Stimulated activated naive CD8-positive, alpha-beta T cell treated with anti-CD3 and anti-CD28 coated beads, Interleukin-15, amount 100 ng/mL, for 72 hours (primary cell): ENCODE results near the gene YEATS2.

Experiments
- ATAC-seq: fragments of 150-1000 bp; cut with Tn5 transposase; 2 replicates; pipeline ENCODE4 v1.10.0; 2021; ENCODE audit warnings: mild to moderate bottlenecking, moderate library complexity
- DNase-seq, 2 donors: peaks; one replicate each; pipeline ENCODE4 v3.0.0; 2021 to 2022
- H3K27ac Mint-ChIP-seq, 2 donors: one replicate each; pipeline ENCODE4 v1.8.0; 2022; ENCODE audit warnings: mild to moderate bottlenecking in 2 of 2, mixed read lengths in 2 of 2, moderate library complexity in 2 of 2
- H3K27me3 Mint-ChIP-seq: one replicate; pipeline ENCODE4 v1.8.0; 2022; ENCODE audit warnings: mixed read lengths
- H3K4me1 Mint-ChIP-seq: one replicate; pipeline ENCODE4 v1.8.0; 2022; ENCODE audit warnings: mild to moderate bottlenecking, mixed read lengths
- H3K4me3 Mint-ChIP-seq, 2 donors: one replicate each; pipeline ENCODE4 v1.8.0; 2022; ENCODE audit warnings: mild to moderate bottlenecking in 2 of 2, mixed read lengths in 2 of 2, moderate library complexity in 1 of 2
- H3K9me3 Mint-ChIP-seq, 2 donors: one replicate each; pipeline ENCODE4 v1.8.0; 2022; ENCODE audit warnings: mixed read lengths in 2 of 2

The YEATS2 gene

GRCh38 chr3:183824761-183825455 lies 127.3 kb downstream of the YEATS2 start:
- Mint-ChIP-seq H3K4me1 (peaks cover 21% of the 10 kb centered on the region), H3K9me3 (no peaks in the 10 kb centered on the region), H3K27ac (peak overlapping the region in 1 of 2 donors; percentile 78), H3K27me3 (no peaks in the 10 kb centered on the region), H3K4me3 (peak overlapping the region; percentile 72 to 82)
- ATAC-seq: peak; percentile 64
- peak; percentile 39 to 43 for DNase-seq

- no peaks in the 10 kb centered on the region for H3K9me3 Mint-ChIP-seq
- DNase-seq (peak; percentile 55 to 61), ATAC-seq (peak; percentile 78)
- peak within 1 kb of the TSS; percentile 43 to 78 for H3K27ac Mint-ChIP-seq
- H3K27me3 Mint-ChIP-seq: no peaks in the 10 kb centered on the region
- peak within 1 kb of the TSS; percentile 72 to 82 for H3K4me3 Mint-ChIP-seq
- H3K4me1 Mint-ChIP-seq: peaks cover 21% of the 10 kb centered on the region
These were observed 128.0 kb downstream of the YEATS2 start, which contains the start of gene MAP6D1 for GRCh38 chr3:183825456-183826161. Gene MAP6D1 (minus strand): TSS chr3:183825577. CDS start chr3:183825547, 30 bp downstream.

GRCh38 chr3:183826448-183827250 lies 129.1 kb downstream of the YEATS2 start:
- ATAC-seq (no peak), DNase-seq (no peak)
- no peaks in the 10 kb centered on the region for H3K27me3 Mint-ChIP-seq
- peak overlapping the region in 1 of 2 donors; percentile 55 for H3K27ac Mint-ChIP-seq
- H3K4me3 Mint-ChIP-seq: peak overlapping the region; percentile 18 to 41
- H3K4me1 Mint-ChIP-seq: peaks cover 21% of the 10 kb centered on the region
- H3K9me3 Mint-ChIP-seq: no peaks in the 10 kb centered on the region

- Mint-ChIP-seq H3K4me3 (no peak overlapping the region), H3K9me3 (no peaks in the 10 kb centered on the region), H3K27me3 (no peaks in the 10 kb centered on the region), H3K4me1 (peaks cover 18% of the 10 kb centered on the region), H3K27ac (no peak overlapping the region)
- DNase-seq (no peak), ATAC-seq (no peak)
These were observed 130.4 kb downstream of the YEATS2 start for GRCh38 chr3:183827809-183828537.

- DNase-seq (no peak), ATAC-seq (no peak)
- no peak overlapping the region for H3K4me3 Mint-ChIP-seq
- no peaks in the 10 kb centered on the region for H3K9me3 Mint-ChIP-seq
- H3K27ac Mint-ChIP-seq: no peak overlapping the region
- H3K4me1 Mint-ChIP-seq: peaks cover 18% of the 10 kb centered on the region
- no peaks in the 10 kb centered on the region for H3K27me3 Mint-ChIP-seq
These were observed 130.9 kb downstream of the YEATS2 start for GRCh38 chr3:183828538-183828870.

GRCh38 chr3:183829466-183829865 lies 131.9 kb downstream of the YEATS2 start:
- H3K4me3 Mint-ChIP-seq: no peak overlapping the region
- no peak for DNase-seq
- peaks cover 10% of the 10 kb centered on the region for H3K4me1 Mint-ChIP-seq
- H3K9me3 Mint-ChIP-seq: no peaks in the 10 kb centered on the region
- H3K27ac Mint-ChIP-seq: no peak overlapping the region
- no peaks in the 10 kb centered on the region for H3K27me3 Mint-ChIP-seq
- no peak for ATAC-seq

GRCh38 chr3:183830187-183830586 lies 132.6 kb downstream of the YEATS2 start:
- Mint-ChIP-seq H3K27ac (peak overlapping the region in 1 of 2 donors; percentile 95), H3K4me3 (no peak overlapping the region), H3K4me1 (peaks cover 7% of the 10 kb centered on the region), H3K9me3 (no peaks in the 10 kb centered on the region), H3K27me3 (no peaks in the 10 kb centered on the region)
- DNase-seq (no peak), ATAC-seq (no peak)

GRCh38 chr3:183833516-183833915 lies 135.9 kb downstream of the YEATS2 start:
- H3K9me3 Mint-ChIP-seq: no peaks in the 10 kb centered on the region
- H3K4me3 Mint-ChIP-seq: no peak overlapping the region
- ATAC-seq (no peak), DNase-seq (no peak)
- peak overlapping the region in 1 of 2 donors; percentile 33 for H3K27ac Mint-ChIP-seq
- no peaks in the 10 kb centered on the region for H3K4me1 Mint-ChIP-seq
- no peaks in the 10 kb centered on the region for H3K27me3 Mint-ChIP-seq

GRCh38 chr3:183837390-183837789 lies 139.8 kb downstream of the YEATS2 start:
- Mint-ChIP-seq H3K9me3 (no peaks in the 10 kb centered on the region), H3K27ac (no peak overlapping the region), H3K4me1 (no peaks in the 10 kb centered on the region), H3K27me3 (no peaks in the 10 kb centered on the region), H3K4me3 (no peak overlapping the region)
- no peak for DNase-seq
- no peak for ATAC-seq

GRCh38 chr3:183837894-183838293 lies 140.3 kb downstream of the YEATS2 start:
- H3K9me3 Mint-ChIP-seq: no peaks in the 10 kb centered on the region
- H3K27ac Mint-ChIP-seq: no peak overlapping the region
- no peak for DNase-seq
- H3K4me3 Mint-ChIP-seq: no peak overlapping the region
- ATAC-seq: no peak
- H3K4me1 Mint-ChIP-seq: no peaks in the 10 kb centered on the region
- no peaks in the 10 kb centered on the region for H3K27me3 Mint-ChIP-seq

- Mint-ChIP-seq H3K4me3 (no peak overlapping the region), H3K27me3 (no peaks in the 10 kb centered on the region), H3K4me1 (peaks cover 5% of the 10 kb centered on the region), H3K9me3 (no peaks in the 10 kb centered on the region), H3K27ac (no peak overlapping the region)
- DNase-seq: no peak
- ATAC-seq: no peak
These were observed 142.2 kb downstream of the YEATS2 start for GRCh38 chr3:183839751-183840150.

- no peak for ATAC-seq
- no peak for DNase-seq
- Mint-ChIP-seq H3K4me1 (peaks cover 18% of the 10 kb centered on the region), H3K27ac (peak overlapping the region in 1 of 2 donors; percentile 89), H3K4me3 (no peak overlapping the region), H3K9me3 (no peaks in the 10 kb centered on the region), H3K27me3 (no peaks in the 10 kb centered on the region)
These were observed 147.0 kb downstream of the YEATS2 start for GRCh38 chr3:183844606-183845005.

GRCh38 chr3:183845090-183845489 lies 147.5 kb downstream of the YEATS2 start:
- H3K27me3 Mint-ChIP-seq: no peaks in the 10 kb centered on the region
- H3K4me3 Mint-ChIP-seq: no peak overlapping the region
- peaks cover 20% of the 10 kb centered on the region for H3K4me1 Mint-ChIP-seq
- peak overlapping the region; percentile 63 to 80 for H3K27ac Mint-ChIP-seq
- DNase-seq: no peak
- ATAC-seq: no peak
- H3K9me3 Mint-ChIP-seq: no peaks in the 10 kb centered on the region

GRCh38 chr3:183845608-183846288 lies 148.2 kb downstream of the YEATS2 start:
- H3K27me3 Mint-ChIP-seq: no peaks in the 10 kb centered on the region
- H3K4me3 Mint-ChIP-seq: no peak overlapping the region
- H3K27ac Mint-ChIP-seq: peak overlapping the region; percentile 63 to 80
- no peak for DNase-seq
- no peaks in the 10 kb centered on the region for H3K9me3 Mint-ChIP-seq
- H3K4me1 Mint-ChIP-seq: peaks cover 24% of the 10 kb centered on the region
- no peak for ATAC-seq
